CD4-positive, alpha-beta T cell treated with Interleukin-10 for 1 hour (primary cell): ENCODE measurements around the gene IFNK.
"Not testable (repeated sequence)": the region's sequence is repeated elsewhere in the genome, so short reads cannot be mapped to it uniquely, and the experiment has no call there.

Source experiments
- DNase-seq: peaks from one replicate; pipeline ENCODE4 v3.0.0-alpha.2; 2020

The IFNK gene, protein sequence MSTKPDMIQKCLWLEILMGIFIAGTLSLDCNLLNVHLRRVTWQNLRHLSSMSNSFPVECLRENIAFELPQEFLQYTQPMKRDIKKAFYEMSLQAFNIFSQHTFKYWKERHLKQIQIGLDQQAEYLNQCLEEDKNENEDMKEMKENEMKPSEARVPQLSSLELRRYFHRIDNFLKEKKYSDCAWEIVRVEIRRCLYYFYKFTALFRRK

DNA sequence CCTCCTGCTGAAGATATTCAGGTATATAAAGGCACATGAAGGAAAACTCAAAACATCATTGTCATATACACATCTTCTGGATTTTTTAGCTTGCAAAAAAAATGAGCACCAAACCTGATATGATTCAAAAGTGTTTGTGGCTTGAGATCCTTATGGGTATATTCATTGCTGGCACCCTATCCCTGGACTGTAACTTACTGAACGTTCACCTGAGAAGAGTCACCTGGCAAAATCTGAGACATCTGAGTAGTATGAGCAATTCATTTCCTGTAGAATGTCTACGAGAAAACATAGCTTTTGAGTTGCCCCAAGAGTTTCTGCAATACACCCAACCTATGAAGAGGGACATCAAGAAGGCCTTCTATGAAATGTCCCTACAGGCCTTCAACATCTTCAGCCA, at the start of gene IFNK:
IFNK (plus strand) TSS at position 55 of the 400 bp plus-strand sequence; CDS start at position 102, 47 bp downstream.
- DNase-seq: no peak

DNA sequence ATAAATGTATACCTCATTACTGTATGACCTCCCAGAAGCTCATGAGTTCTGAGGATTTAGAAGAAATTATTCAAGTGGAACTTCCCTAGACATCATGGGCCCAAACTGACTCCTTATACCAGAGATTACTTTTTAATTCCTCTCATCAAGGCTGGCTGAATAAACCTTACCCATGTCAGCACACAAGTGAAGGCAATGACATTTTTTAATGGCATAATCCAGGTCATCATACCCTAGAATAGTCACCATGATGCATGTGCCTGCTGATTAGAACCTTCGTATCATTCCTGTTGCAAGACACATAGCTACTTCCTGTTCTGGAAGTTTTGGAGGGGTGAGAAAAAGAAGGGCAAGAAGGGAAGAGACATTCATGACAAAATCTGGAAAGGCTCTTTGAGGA, 49.8 kb upstream of the IFNK start:
- no peak for DNase-seq

DNA sequence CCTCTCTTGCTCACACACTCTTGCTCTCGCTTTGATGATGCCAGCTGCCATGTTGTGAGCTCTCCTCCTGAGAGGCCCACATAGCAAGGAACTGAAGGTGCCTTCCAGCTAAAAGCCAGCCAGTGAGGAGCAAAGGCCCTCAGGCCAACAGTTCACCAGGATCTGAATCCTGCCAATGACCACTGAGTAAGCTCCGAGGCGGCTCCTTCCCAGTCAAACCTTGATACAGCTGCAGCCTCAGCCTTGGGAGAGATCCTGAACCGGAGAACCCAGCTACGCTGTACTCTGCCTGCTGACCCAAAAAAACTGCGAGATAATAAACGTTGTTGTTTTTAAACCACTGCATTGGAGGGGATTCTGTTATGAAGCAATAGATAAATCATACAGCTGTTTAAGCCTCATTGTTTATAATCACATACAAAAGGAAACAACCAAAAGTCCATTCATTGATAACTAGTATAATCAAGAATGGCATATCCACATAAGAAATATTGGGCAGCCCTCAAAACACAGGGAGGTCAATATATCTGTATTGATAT, 49.0 kb upstream of the IFNK start:
- no peak for DNase-seq

DNA sequence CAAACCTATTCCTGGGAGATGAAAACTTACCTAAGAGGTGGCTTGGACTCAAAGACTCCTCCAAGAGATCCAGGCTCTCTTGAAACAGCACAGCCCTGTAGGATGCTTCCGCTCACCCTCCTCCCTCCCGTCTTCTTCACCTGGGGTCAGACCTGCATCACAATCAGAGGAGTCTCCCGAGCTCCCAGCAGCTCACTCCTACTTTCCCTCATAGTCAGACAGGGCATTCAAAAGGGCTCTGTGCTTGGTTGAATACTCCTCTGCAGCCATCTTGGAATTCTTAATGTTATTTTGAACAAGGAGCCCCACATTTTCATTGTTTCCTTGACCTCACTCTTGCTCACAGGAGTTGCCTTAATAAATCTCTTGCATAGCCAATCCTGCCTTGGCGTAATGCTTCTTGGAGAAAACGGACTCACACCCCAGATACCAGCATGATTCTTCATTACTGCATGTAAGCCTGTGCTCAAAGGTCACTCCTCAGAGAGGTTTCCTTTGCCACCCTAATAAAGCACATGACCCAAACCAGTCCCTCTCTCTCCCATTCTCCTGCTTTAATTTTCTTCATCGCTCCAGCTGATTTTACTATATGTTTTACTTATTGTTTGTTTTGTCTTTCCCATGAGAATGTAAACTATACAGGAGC, 47.1 kb upstream of the IFNK start:
- DNase-seq: no peak

DNA sequence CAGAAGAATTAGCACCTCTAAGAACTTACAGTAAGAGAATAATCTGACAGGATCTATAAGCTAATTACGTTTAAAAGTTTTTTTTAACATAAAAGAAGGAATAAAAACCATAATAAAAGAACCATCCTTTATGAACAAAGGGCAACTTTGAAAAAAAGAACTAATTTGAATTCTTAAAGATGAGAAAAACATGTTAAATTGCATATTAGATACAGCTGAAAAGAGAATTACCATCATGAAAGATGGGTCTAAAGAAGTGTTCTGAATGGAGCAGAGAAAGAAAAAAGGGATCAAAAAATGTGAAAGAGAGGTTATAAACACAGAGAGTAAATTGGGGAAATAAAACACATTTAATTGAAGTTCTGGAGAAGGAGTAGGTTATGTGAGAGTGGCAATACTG, 45.8 kb upstream of the IFNK start:
- DNase-seq: no peak

DNA sequence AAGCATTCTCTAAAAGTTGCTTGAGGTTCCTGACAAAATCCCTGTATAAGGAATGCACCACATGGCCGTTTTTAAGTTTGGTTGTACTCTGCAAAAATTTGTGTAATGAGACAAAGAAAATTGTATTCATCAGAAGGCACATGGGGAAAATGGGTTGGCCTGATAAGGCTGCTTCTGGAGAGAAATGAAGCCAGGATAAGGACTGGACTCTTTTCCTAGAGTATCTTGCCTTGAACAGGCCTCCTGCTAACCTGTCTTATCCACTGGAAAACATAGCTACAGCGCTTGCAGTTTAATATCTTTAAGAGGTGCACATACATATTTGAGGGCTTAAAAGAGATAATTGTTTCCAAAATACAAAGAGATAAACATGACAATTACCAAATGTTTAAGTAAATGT, 41.4 kb upstream of the IFNK start:
- no peak for DNase-seq

DNA sequence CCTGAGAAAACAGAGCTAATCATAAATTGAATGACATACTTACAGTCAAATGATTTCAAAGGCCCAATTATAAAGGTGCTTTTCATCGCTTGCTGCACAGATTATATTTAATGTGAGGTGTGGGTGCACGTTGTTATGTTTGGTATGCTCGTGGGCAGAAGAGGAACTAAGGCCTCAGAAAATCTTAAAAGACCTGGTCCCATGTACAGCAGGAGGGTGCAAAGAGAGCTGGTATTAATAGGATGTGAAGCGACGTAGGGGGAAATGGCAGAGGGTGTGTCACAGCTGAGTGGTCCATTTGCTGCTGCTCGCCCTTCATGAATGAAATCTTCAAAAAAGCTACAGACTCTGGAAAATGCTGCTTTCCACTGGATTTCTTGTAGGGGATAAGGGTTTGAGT, 40.5 kb upstream of the IFNK start:
- no peak for DNase-seq

DNA sequence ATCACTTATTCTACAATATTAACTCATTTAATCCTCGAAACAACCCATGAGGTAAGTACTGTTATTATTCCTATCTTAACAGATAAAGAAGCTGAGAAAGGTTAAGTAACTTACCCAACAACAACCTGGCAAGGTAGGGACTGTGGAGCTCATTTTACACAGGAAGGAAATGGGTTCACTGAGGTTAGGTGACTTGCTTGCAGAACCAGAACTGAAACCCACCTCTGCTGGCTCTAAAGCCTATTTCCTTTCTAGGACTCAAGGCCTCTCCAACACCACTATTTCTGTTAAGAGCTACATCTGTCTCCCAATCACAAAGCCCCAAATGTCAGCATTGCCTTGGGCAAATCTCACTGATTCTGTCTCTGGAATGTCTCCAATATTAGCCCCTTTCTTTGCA, 38.9 kb upstream of the IFNK start:
- peak; percentile 7 for DNase-seq

DNA sequence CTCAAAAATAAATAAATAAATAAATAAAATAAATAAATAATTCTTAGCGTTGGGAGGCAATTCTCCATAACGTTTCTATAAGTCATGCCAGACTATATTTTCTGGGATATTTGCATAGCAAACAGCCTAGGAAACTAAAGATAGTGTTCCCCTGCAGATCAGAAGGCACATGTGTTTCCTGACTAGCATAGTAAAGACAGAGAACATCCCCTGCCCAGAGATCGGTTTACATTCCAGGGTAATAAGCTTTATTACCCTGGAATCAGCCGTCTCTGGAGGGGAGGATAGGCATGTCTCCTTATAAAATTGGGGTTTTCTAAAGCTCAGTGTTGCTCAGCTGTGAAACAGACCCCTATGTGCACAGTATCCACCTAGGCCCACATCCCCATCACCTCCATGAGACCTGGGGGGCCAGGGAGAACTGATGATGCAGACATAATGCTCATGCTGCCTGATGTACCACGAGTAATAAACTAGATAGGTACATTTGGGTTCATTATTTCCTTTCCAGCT, 36.9 kb upstream of the IFNK start:
- DNase-seq: no peak

DNA sequence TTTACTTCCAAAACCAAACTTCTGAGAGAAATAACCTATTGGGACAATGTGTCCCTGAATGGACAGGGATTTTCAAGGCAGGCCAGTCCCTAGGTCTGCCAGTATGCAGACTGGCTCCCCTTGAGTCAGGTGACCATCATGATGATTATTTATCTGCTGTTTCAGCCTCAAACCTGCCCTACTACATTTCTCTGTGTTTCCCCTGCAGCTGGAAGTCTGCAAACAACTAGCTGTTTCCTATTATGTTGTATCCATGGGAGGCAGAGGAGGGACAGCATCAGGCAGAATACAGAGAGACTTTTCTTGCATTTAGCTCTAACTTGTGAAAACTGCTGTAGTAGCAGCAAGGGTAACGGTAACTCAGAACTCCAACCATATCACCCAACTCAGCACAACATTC, 36.2 kb upstream of the IFNK start:
- DNase-seq: no peak

DNA sequence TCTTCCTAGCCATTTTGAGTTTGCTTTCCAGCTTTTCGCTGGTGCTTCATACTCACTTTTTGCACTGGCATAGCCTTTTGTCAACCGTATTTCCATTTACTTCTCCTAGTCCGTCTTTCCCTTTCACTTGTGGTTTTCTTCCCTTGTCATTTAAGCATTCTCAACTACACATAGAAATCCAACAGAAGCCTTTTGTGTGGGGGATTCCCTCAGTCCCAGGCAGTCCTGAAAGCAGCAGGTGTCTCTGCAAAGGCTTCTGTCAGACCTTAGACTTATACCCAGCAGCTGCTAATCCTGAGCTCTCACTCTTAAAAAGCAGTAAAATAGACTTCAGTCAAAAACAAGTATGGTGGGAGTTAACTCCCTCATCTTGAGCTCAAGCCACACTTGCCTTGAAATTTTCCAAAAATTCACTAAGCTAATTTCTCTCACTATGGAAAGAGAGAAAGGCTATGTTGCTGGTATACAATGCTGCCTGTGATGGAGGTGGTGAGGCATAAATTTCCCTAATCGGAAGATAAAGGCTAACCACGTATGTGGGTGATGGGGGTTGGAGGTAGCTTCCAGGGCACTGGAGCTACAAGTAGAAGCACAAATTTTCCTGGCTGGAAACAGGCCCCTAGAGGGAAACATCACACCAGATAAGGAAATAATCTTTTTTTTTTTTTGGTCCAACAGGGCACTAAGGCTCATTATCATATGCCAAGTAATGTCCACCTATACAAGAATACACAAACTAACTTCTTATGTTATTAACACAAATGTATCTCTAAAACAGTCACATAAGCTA, 34.8 kb upstream of the IFNK start:
- DNase-seq: no peak

DNA sequence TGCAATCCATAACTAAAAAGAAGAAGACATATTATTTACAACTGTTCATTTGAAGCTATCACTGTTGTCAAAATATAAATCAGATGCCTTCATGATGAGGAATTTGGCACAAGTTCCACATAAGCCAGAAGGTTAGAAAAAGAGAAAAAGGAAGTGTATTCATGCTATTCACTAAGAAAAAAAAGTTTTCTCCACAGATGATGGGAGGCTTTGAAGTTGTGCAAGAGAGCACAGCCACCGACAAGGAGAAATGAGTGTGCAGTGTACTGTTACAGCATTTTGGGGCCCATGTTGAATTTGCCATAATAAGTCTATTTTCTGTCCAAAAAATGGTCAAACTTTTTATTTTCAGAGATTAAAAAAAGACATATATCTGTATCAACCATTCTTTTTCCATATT, 32.9 kb upstream of the IFNK start:
- no peak for DNase-seq

DNA sequence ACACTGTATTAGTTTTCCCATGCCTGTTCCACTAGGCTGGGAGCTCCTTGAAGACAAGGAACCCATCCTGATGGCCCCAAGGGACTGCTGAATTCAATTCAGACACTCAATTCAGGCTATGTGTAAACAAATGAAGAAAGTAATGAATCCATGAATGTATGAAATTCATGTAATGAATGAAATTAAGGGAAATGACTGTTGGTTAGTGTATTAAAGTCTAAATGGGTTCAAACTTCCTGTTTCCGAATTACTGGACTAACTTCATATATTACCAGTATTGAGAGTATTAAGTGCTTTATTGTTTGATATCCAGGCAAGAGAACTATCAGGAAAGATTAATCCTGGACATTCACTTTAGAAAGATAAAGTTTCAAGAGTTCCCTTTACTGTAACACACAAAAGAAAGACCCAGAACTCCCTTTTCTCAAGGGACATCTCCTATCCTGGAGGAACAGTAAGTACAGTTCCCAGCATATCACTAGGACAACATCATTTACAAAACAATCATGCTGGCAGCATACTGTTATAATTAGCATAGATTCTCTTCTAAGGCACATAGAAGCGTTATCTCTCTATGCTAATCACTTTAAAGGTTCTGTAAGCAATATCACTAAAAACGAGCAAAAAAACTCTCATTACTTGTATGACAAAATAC, 28.5 kb upstream of the IFNK start:
- no peak for DNase-seq

DNA sequence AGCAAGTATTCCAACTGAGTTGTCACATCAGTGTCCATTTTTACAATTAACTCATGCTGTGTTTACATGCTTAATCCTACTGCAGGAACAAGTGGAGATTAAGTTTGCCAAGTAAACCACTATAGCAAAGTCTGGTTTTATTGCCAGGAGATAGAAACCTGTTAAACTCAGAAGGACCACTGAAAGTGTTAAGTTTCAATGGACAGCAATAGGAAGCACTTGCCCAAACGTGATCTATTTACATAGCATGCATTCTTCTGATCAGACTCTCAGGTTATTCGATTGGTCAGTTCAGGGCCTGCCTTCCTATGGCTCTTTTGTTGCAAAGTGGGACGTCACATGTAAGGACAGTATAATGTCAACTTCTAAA, 28.0 kb upstream of the IFNK start:
- DNase-seq: no peak

DNA sequence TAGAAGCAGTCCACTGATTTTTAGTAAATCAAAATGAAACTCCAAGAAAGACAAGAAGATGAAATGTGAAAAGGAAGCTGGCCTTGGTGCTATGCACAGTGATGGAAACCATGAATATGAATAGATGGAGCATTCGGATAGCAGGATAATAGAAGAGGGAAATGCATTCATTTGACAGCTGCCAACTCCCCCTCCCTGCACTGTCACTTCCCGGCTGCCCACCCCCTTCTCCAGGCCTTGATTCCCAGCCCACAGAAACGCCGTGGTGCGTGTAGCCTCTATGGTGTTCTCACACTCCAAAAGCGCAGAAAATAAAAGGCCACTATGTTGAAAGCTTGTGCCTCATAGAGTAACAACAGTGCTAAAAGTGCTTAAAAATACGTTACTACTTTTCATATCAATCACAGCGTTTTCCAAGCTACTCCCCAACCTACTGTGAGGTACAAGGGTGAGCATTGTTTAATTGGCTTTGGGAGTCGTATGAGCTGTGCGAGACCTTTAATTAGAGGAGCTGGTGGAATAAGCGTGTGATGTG, 26.1 kb upstream of the IFNK start:
- no peak for DNase-seq

DNA sequence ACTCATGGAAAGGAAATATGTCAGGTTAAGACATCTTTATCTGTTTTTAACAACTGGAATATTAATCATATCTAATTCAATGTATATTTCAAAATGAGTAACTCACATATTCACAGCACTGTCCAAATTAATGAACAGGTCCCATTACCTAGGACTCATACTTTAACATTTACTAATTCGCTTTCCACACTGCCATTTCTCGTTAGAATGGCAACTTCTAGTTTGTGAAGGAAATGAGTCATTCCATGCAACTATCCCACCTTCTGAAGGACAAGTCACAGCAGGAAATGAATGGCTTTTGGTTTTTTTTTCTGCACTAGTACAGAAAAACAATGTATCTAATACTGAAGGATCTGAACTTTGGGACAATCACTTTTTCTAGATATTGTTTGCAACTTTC, 24.6 kb upstream of the IFNK start:
- no peak for DNase-seq

DNA sequence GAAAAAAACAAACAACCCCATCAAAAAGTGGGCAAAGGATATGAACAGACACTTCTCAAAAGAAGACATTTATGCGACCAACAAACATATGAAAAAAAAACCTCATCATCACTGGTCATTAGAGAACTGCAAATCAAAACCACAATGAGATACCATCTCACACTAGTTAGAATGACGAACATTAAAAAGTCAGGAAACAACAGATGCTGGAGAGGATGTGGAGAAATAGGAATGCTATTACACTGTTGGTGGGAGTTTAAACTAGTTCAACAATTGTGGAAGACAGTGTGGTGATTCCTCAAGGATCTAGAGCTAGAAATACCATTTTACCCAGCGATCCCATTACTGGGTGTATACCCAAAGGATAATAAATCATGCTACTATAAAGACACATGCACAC, 23.2 kb upstream of the IFNK start:
- DNase-seq: not testable (repeated sequence)

DNA sequence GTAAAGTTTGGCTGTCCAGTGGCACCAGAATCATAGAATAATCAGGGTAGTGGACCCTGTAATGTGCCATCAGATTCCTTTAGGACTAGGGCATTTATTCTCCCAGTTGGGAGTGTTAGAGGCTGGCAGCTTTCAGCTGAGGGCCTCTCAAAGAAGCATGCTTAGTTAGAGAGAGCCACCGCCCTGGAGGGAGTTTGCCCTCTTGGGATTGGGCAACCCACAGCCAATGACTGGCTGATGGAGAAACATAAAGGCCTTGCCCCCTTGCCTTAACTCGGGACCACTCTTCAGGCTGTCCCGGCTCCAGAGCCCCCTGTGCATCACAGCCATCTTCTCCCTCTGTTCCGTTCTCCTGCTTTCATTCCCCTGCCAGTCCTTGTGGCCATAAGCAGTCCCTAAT, 20.5 kb upstream of the IFNK start:
- DNase-seq: no peak

DNA sequence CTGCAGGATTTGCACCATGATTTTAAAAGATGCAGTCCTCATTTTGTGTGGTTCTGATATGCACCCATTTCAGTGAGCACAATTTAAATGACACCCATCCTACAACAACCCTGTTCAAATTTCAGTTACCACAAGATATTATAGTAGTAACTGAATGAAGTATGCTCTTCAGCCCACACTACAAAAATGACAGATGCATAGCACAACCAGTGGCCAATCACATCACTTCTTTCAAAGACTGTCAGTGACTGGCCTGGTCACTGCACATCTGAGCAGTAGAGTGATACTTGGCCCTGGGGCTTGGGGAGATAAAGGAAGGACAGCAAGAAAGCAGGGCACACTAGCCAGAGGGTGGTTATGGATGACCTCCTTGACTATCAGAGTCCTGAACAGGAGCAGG, 19.8 kb upstream of the IFNK start:
- DNase-seq: no peak

DNA sequence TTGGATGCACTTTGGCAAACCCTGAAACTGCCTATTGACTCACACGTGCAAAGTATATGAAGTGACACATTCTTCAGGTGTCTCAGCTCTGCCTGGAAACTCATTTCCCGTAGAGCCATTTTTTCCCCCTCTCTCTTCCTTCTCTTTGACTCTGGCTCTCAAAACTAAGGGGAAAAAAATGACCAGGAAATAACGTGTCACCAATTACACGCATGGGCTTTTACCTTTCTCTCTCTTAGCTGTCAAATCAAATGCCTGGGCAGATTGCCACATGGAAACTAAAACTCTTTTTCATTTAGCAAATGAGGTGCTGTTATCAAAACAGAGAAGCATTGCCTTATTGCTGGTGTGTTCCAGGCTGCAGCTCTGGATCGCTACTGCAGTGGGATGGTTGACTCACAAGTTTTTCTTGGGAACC, 18.3 kb upstream of the IFNK start:
- no peak for DNase-seq

DNA sequence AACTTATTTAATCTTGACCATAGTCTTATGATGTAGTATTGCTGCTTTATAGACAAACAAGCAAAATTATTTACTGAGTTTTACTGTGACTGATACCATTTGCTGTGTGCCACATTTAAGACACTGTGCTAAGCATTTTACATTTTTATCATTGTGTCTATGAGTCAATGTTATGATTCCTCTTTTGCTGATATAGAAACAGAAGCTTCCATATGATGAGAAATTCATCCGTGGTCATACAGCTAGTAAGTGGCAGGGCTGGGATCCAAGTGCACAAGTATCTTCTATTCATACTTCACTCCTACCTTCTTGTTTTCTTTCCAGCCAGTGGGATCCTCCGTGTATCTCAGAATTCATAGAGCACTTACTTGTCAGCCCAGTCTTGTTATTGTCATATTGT, 17.1 kb upstream of the IFNK start:
- no peak for DNase-seq

DNA sequence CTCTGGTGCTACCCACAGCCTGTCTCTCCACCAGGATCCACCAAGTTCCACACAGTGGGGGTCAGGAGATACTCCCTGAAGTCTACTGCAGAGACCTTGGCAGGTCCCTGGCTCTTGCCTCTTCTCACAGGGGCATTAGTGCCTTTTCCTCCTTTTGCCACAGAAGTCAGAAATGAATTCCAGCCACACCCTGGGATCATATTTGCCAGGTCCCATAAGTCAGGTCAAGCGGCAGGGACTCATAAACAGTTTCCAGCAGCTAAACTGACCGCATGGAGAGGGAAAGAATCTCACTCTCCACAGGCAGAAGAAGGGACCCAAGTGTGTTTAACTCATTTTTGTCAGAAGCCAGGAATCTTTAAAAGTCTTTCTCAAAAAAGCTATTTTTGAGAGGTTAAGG, 13.3 kb upstream of the IFNK start:
- no peak for DNase-seq

DNA sequence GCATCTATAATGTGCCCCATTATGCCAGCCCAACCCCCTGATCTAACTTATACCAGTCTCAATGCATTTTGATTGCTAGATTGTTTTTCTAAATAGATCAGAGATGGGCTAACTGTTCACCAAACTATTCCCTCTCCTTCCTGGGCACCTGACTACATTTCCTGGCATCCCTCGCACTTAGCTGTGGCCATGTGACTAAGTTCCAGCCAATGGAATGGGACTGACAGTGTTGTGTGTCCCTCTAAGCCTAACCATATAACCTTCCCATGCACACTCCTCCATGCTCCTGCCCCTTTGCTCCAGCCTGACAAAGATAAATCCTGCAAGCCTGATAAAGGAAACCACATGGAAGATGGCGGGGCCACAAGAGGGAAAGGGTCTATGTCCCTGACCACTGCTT, 12.3 kb upstream of the IFNK start:
- no peak for DNase-seq
